Tibial artery (tissue), 4 donors: ENCODE measurements around the gene EDN2.

ENCODE experiments used
- DNase-seq, 2 donors: peaks; one replicate each; pipeline ENCODE4 v3.0.0-alpha.2; 2019
- H3K27ac ChIP-seq, 2 donors: fragments of 200-600 bp; sonication (generic) in 1 of 2; 1 replicate in 1 of 2; 2 replicates in 1 of 2; pipeline ENCODE4 v1.5.1; 2018 to 2019; ENCODE audit warnings: mild to moderate bottlenecking in 1 of 2
- H3K27me3 ChIP-seq, 2 donors: fragments of 200-600 bp; sonication (generic) in 1 of 2; one replicate each; pipeline versions ENCODE4 v1.5.1 to v1.6.0; 2016 to 2019
- H3K36me3 ChIP-seq, 3 donors: fragments of 200-600 bp; sonication (generic) in 2 of 3; one replicate each; pipeline ENCODE4 v1.5.1; 2016 to 2019; ENCODE audit warnings: mild to moderate bottlenecking in 2 of 3
- H3K4me1 ChIP-seq, 4 donors: fragments of 200-600 bp; sonication (generic) in 2 of 4; 1 replicate in 3 of 4; 2 replicates in 1 of 4; pipeline ENCODE4 v1.5.1; 2016 to 2019
- H3K4me3 ChIP-seq, 2 donors: fragments of 200-600 bp; sonication (generic) in 1 of 2; 1 replicate in 1 of 2; 2 replicates in 1 of 2; pipeline ENCODE4 v1.5.1; 2018 to 2019; ENCODE audit warnings: mild to moderate bottlenecking in 2 of 2
- H3K9me3 ChIP-seq, 3 donors: fragments of 200-600 bp; sonication (generic) in 1 of 3; one replicate each; pipeline ENCODE4 v1.5.1; 2016 to 2019
- CTCF ChIP-seq, 2 experiments: fragments of 200-600 bp in 1 of 2; fragments of 450-650 bp in 1 of 2; IDR thresholded peaks; one replicate each; pipeline ENCODE4 v1.5.1; 2017 to 2019; ENCODE audit warnings: antibody characterized with exemption in 2 of 2, mild to moderate bottlenecking in 1 of 2, moderate library complexity in 1 of 2
- intact Hi-C: fragments of 100-400 bp; cut with DNase I; formaldehyde crosslinking; loops from one replicate; pipeline ENCODE4 v1.15.0; 2023; ENCODE audit warnings: low total_unique reads

The EDN2 gene

GRCh38 chr1:41434748-41435449, 49.6 kb downstream of the EDN2 start:
- H3K27ac ChIP-seq = no peak overlapping the region
- DNase-seq = no peak
- H3K27me3 ChIP-seq = no peaks in the 10 kb centered on the region
- H3K4me3 ChIP-seq = no peak overlapping the region
- H3K4me1 ChIP-seq = peaks cover 0 to 24% (median 19%) of the 10 kb centered on the region in 4 donors
- H3K36me3 ChIP-seq = no peaks in the 10 kb centered on the region
- intact Hi-C loops = no loop called here
- no peaks in the 10 kb centered on the region for H3K9me3 ChIP-seq
- no peak for TF ChIP-seq CTCF (IDR thresholded peaks at IDR 0.05)

- H3K4me3 ChIP-seq = no peak overlapping the region
- intact Hi-C loops = no loop called here
- no peak for TF ChIP-seq CTCF (IDR thresholded peaks at IDR 0.05)
These were observed 50.2 kb downstream of the EDN2 start for GRCh38 chr1:41434306-41434705.

GRCh38 chr1:41433501-41433900, 51.0 kb downstream of the EDN2 start:
- Histone ChIP-seq H3K27me3 (no peaks in the 10 kb centered on the region), H3K4me3 (no peak overlapping the region), H3K4me1 (peaks cover 0 to 24% (median 19%) of the 10 kb centered on the region in 4 donors), H3K9me3 (no peaks in the 10 kb centered on the region), H3K27ac (peak overlapping the region; percentile 55 to 56), H3K36me3 (no peaks in the 10 kb centered on the region)
- intact Hi-C loops = no loop called here
- no peak for DNase-seq
- no peak for TF ChIP-seq CTCF (IDR thresholded peaks at IDR 0.05)

More at GRCh38 chr1:41434306-41434705, 50.2 kb downstream of the EDN2 start:
- H3K4me1 ChIP-seq = peaks cover 0 to 24% (median 19%) of the 10 kb centered on the region in 4 donors
- H3K27me3 ChIP-seq = no peaks in the 10 kb centered on the region
- H3K36me3 ChIP-seq = no peaks in the 10 kb centered on the region
- no peak overlapping the region for H3K27ac ChIP-seq
- DNase-seq = no peak
- no peaks in the 10 kb centered on the region for H3K9me3 ChIP-seq

- H3K9me3 ChIP-seq = no peaks in the 10 kb centered on the region
- H3K27me3 ChIP-seq = no peaks in the 10 kb centered on the region
- no peaks in the 10 kb centered on the region for H3K36me3 ChIP-seq
- peaks cover 0 to 24% (median 19%) of the 10 kb centered on the region in 4 donors for H3K4me1 ChIP-seq
- DNase-seq = peak; percentile 87 to 92
- intact Hi-C loops = no loop called here
- H3K4me3 ChIP-seq = no peak overlapping the region
- peak; percentile 85 to 96 for TF ChIP-seq CTCF (IDR thresholded peaks at IDR 0.05)
- H3K27ac ChIP-seq = peak overlapping the region; percentile 55 to 56
These were observed 51.8 kb downstream of the EDN2 start for GRCh38 chr1:41432481-41433280.

DNA sequence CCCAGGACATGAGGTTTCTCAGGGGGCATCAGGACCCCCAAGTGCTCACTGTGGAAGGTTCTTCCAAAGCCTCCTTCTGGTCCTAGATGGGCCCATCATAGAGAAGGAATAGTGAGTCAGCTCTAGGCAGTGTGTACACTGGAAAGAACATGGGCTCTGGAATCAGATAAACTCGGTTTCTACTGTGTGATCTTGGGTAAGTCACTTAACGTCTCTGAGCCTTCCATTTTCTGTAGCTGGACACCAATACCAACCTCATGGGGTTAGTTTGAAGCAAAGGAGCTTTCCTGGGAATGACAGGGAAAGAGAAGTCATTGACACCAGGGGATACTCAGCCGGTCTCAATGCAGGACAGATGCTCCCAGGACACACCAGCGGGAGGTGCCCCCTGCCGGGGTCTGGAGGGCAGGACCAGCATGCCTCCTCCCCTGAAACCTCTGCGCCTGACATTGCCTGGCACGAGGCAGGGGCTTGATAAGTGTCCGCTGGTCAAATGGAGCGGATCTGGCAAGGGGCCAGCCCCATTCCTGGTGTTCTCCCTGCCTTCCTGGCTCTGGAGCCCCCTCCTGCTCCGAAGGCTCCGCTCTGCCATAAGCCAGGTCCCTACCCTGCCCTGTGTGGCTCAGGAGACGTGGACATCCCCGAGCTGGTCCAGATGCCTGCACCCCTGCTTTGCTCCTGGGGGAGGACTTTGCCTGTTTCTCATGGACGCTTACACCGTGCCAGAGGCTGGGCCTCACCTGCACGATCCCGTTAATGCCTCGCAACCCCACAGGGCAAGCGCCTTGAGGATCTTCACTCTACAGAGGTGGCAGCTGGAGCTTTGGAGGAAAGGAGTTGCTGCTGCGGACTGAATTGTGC, 52.8 kb downstream of the EDN2 start:
- no peaks in the 10 kb centered on the region for H3K36me3 ChIP-seq
- no peak for DNase-seq
- H3K4me1 ChIP-seq = peaks cover 0 to 24% (median 19%) of the 10 kb centered on the region in 4 donors
- H3K4me3 ChIP-seq = no peak overlapping the region
- intact Hi-C loops = no loop called here
- TF ChIP-seq CTCF (IDR thresholded peaks at IDR 0.05) = no peak
- no peaks in the 10 kb centered on the region for H3K27me3 ChIP-seq
- no peaks in the 10 kb centered on the region for H3K9me3 ChIP-seq
- peak overlapping the region; percentile 55 to 56 for H3K27ac ChIP-seq
